Lower leg skin (tissue), 4 donors: Measurements from ENCODE around the gene LRRN4CL. TPM values are rescaled to one million over a fixed set of nuclear protein-coding genes. Genes with fewer than 3 reads are reported as not detected.
"Not testable (repeated sequence)": the region's sequence is repeated elsewhere in the genome, so short reads cannot be mapped to it uniquely, and the experiment has no call there.

Experiments
- DNase-seq, 2 donors: peaks; one replicate each; pipeline ENCODE4 v3.0.0-alpha.2; 2019; ENCODE audit warnings: low spot score in 2 of 2
- H3K4me3 ChIP-seq: fragments of 200-600 bp; sonication (generic); 2 replicates; pipeline ENCODE4 v1.5.1; 2017; ENCODE audit warnings: mild to moderate bottlenecking, low read depth; ENCODE audit not compliant: poor library complexity, severe bottlenecking
- CTCF ChIP-seq, 3 donors: fragments of 450-650 bp; IDR thresholded peaks; one replicate each; pipeline ENCODE4 v1.5.1; 2016; ENCODE audit warnings: antibody characterized with exemption in 3 of 3, mild to moderate bottlenecking in 3 of 3, moderate library complexity in 2 of 3
- POLR2A ChIP-seq, 2 donors: fragments of 450-650 bp; IDR thresholded peaks; one replicate each; pipeline ENCODE4 v1.6.1; 2016 to 2017; ENCODE audit warnings: antibody characterized with exemption in 2 of 2, mild to moderate bottlenecking in 1 of 2, moderate library complexity in 1 of 2
- WGBS, 2 donors: methylation state at CpG; one replicate each; pipeline ENCODE4 v1.1.5; 2018; 5-methylcytosine and 5-hydroxymethylcytosine counted together
- intact Hi-C: fragments of 100-400 bp; cut with DNase I; formaldehyde crosslinking; loops from one replicate; pipeline ENCODE4 v1.15.0; 2023; ENCODE audit warnings: low total_unique reads
- total RNA-seq, 4 donors: library from RNA; depleted of rRNA; stranded (reverse); fragments of >200 nt; gene quantifications; one replicate each; pipeline ENCODE4 v1.1.0, GENCODE V29; 2016

LRRN4CL gene
- total RNA-seq, 4 donors from 2014 or later: 7.3 to 11.6 (median 9.9) TPM

DNA sequence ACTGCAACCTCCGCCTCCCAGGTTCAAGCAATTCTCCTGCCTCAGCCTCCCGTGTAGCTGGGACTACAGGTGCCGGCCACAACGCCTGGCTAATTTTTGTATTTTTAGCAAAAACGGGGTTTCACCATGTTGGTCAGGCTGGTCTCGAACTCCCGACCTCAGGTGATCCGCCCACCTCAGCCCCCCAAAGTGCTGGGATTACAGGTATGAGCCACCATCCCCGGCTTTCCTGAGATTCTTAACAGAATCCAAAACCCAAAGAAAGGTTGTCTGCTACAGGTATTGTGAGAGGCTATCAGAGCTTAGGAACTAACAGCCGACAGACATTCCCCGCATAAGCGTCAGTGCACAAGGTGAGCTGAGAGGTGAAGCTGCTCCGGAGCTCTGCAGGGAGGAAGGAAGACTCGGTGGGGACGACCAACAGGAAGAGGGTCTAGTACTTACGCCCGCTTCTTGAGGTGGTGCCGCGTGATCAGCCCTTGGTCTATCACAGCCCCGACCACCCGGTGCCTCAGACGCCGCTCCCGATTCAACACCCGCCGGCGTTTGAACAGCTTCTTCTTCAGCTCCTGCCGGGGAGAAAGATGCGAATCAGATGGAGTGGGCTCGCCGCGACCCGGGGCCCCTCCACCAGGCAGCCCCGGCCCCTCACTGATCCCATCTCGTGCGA is 24.8 kb downstream of the LRRN4CL start:
- H3K4me3 ChIP-seq: peak overlapping the region; percentile 60
- TF ChIP-seq POLR2A (IDR thresholded peaks at IDR 0.05) (no peak), CTCF (IDR thresholded peaks at IDR 0.05) (no peak)
- WGBS, 2 donors: 2 to 3% methylated on average over 35 to 36 of the region's 36 CpGs
- intact Hi-C loops: no loop called here
- no peak for DNase-seq

GRCh38 chr11:62656796-62657429 is 32.4 kb downstream of the LRRN4CL start:
- DNase-seq: no peak
- TF ChIP-seq POLR2A (IDR thresholded peaks at IDR 0.05): no peak
- no peak for TF ChIP-seq CTCF (IDR thresholded peaks at IDR 0.05)
- WGBS, 2 donors: 55 to 59% methylated on average over 5 of the region's 5 CpGs
- H3K4me3 ChIP-seq: no peak overlapping the region
- intact Hi-C loops: no loop called here

- no peak for DNase-seq
- no peak overlapping the region for H3K4me3 ChIP-seq
- WGBS, 2 donors: 89 to 93% methylated on average over 11 of the region's 11 CpGs
- intact Hi-C loops: no loop called here
- no peak for TF ChIP-seq POLR2A (IDR thresholded peaks at IDR 0.05)
Observed at GRCh38 chr11:62654297-62654696, 35.0 kb downstream of the LRRN4CL start.

GRCh38 chr11:62652161-62653006 is 36.9 kb downstream of the LRRN4CL start:
- TF ChIP-seq POLR2A (IDR thresholded peaks at IDR 0.05) (no peak), CTCF (IDR thresholded peaks at IDR 0.05) (no peak)
- intact Hi-C loops: no loop called here
- H3K4me3 ChIP-seq: peak overlapping the region; percentile 87
- WGBS, 2 donors: 30% methylated on average over 16 of the region's 16 CpGs
- no peak for DNase-seq

DNA sequence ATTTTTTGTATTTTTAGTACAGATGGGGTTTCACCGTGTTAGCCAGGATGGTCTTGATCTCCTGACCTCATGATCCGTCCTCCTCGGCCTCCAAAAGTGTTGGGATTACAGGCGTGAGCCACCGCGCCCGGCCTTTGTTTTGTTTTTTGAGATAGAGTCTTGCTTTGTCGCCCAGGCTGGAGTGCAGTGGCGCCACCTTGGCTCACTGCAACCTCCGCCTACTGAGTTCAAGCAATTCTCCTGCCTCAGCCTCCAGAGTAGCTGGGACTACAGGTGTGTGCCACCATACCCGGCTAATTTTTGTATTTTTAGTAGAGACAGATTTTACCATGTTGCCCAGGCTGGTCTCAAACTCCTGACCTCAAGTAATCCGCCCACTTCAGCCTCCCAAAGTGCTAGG is 39.0 kb downstream of the LRRN4CL start:
- H3K4me3 ChIP-seq, DNase-seq, intact Hi-C loops: not testable (repeated sequence)
- 95 to 96% methylated on average over 12 of the region's 12 CpGs for WGBS, 2 donors

- intact Hi-C loops: no loop called here
- TF ChIP-seq POLR2A (IDR thresholded peaks at IDR 0.05) (no peak), CTCF (IDR thresholded peaks at IDR 0.05) (no peak)
- no peak overlapping the region for H3K4me3 ChIP-seq
- WGBS, 2 donors: 89 to 93% methylated on average over 11 of the region's 11 CpGs
- no peak for DNase-seq
Observed at GRCh38 chr11:62649486-62649885, 39.8 kb downstream of the LRRN4CL start.
